ENCODE data around the gene KIF13A.

DNA sequence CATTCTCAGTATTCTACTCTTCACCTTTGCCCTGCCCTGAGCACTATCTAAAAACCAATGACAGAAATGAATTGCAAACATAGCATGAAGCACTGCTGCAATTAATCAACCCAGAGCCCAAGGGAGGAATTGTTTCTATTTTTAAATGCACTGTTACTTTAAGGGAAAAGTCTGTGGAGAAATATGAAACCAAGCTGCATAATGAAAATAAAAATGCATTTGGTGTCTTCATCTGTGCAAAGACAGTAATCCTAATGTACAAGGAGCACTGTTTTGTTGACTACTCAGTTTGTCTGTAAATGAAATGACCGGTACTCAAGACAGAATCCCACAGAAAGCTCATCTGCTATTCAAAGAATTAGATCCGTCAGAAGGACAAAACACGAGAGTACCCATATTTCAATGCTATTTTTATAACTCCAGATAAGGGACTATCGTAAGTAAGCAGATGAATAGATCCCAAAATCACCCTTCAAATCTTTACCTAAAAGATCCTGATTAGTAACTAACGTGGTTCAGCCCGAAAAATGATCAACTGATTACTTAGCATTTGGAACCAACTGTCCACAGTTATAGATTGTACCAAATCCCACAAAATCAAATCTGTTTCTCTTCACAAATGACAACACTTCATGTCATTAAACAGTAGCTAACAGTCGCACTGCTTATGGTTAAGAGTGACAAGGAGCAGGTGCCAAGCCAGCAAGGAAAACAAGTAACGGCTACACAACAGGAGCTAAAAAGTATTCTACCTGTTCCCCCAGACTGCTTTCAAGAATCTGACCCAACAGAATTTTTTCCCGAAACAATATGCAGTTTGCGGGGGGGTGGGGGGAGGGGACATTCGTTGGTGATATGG is 2.4 kb downstream of the KIF13A start:
- TF ChIP-seq CTCF (IDR thresholded peaks at IDR 0.05) = no peak
- no peak for TF ChIP-seq POLR2A (IDR thresholded peaks at IDR 0.05)
- no peak for TF ChIP-seq EP300 (IDR thresholded peaks at IDR 0.05; ENCODE audit: low read depth)
- TF ChIP-seq POLR2AphosphoS5 (IDR thresholded peaks at IDR 0.05) = no peak
